DMS114 treated with DMSO at 0.1 percent for 48 hours (cell line): ENCODE results near the gene CACTIN.
"Not testable (repeated sequence)": the region's sequence is repeated elsewhere in the genome, so short reads cannot be mapped to it uniquely, and the experiment has no call there.

Source experiments
- DNase-seq: peaks from one replicate; lab custom pipeline; 2025; ENCODE audit not compliant: unreplicated experiment; lab: John Stamatoyannopoulos, UW

Gene CACTIN

GRCh38 chr19:3590991-3591659 lies 35.5 kb downstream of the CACTIN start:
- DNase-seq, result no peak

GRCh38 chr19:3589949-3590348 lies 36.6 kb downstream of the CACTIN start:
- no peak for DNase-seq

- DNase-seq, result no peak
These were observed 37.2 kb downstream of the CACTIN start for GRCh38 chr19:3589439-3589838.

GRCh38 chr19:3586707-3587346 lies 39.8 kb downstream of the CACTIN start:
- no peak for DNase-seq

DNA sequence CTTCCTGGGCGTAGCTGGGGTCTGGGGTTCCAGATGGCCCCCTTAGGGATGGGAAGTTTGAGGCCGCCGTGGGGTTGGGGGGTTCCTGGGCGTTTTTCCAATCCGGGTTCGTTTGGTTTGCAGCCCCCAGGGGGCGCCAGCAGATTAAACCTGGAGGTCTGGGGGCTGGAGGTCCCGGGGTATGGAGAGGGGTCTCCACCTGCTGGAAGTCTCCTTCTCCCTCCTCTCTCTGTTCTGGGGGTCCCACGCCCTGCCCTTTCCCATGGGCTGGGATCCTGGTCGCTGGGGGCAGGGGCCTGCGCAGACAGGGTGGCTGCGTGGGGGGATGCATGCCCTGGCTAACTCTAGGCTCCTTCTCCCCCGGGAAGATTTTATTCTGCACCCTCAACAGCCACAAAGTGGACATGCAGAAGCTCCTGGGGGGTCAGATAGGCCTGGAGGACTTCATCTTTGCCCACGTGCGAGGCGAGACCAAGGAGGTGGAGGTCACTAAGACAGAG lies 40.4 kb downstream of the CACTIN start:
- no peak for DNase-seq

DNA sequence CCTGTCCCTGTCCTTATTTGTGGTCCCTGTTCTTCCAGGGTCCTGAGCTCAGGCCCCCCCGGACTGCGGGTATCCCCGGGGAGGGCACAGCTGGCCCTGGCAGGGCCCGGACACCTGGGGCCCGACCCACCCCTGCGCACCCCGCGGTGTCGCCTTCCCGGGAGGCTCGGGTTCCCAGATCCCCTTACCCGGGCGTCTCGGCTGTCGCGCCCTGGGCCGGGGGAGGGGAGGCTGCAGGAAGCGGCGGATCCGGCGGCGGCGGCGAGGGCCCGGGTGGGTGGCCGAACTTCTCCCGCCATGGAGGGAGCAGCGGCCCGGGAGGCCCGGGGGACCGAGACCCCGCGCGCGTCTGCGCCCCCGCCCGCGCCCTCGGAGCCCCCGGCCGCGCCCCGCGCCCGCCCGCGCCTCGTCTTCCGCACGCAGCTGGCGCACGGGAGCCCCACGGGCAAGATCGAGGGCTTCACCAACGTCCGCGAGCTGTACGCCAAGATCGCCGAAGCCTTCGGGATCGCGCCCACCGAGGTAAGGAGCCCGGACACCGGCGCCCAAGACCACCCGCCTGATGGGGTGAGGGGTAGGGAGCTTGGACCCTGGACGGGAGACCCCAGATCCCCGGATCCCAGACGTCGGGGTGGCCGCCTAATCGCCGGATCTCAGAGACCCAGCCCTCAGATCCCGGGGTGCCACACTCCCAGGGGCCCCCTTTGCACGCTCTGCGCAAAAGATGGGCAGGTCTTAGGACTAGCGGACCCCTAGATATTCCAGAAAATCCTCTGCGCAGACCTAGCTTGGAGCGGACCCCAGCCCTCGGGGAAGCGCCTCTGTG lies 41.1 kb downstream of the CACTIN start, which contains the start of gene GIPC3:
Gene GIPC3, plus strand, starts transcription at position 178 of the 826 bp plus-strand sequence. Its CDS starts 120 bp downstream, at position 298.
- DNase-seq, result no peak

- not testable (repeated sequence) for DNase-seq
These were observed 42.4 kb downstream of the CACTIN start for GRCh38 chr19:3584036-3584802.

- DNase-seq, result not testable (repeated sequence)
These were observed 44.8 kb downstream of the CACTIN start for GRCh38 chr19:3581792-3582191.

- no peak for DNase-seq
These were observed 46.2 kb downstream of the CACTIN start for GRCh38 chr19:3580156-3580934.

DNA sequence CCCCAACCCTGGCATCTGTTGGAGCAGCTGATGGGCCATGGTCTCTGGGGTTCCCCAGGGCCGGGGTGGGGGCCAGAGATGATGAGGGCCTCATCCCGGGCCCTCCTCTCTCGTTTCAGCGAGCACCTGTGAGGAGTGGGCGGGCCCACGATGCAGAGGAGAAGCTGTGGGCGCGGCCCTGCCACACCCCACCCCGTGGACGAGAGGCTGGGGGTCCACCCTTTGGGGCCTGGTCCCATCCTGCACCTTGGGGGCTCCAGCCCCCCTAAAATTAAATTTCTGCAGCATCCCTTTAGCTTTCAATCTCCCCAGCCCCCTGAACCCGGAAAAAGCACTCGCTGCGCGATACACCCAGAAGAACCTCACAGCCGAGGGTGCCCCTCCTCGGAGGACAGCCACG lies 48.2 kb downstream of the CACTIN start:
- no peak for DNase-seq

- DNase-seq, result no peak
These were observed 48.8 kb downstream of the CACTIN start for GRCh38 chr19:3577723-3578344.

DNA sequence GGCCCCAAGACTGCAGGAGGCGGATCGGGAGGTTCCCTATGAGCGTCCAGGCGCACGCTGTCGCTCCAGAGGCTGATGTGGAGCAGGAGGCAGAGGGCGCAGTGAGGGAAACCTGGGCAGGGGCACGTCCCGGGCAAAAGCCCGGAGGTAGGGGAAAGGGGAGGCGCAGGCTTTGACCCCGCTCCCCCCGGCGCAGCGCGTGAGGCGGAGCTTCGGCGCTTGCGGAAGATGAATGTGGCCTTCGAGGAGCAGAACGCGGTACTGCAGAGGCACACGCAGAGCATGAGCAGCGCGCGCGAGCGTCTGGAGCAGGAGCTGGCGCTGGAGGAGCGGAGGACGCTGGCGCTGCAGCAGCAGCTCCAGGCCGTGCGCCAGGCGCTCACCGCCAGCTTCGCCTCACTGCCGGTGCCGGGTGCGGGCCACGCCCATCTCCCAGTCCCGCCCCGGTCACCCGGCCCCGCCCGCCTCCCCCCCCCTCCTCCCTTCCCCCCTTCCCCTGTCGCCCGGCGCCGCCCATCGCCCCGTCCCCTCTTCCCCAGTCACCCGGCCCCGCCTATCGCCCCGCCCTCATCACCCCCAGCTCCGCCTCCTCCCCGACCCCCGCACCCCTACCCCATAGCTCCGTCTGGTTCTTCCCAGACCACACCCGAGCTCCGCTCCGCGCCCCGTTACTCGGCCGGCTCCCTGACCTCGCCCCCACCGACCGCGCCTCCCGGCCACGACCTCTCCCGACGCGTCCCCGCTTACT lies 49.7 kb downstream of the CACTIN start:
- DNase-seq, result no peak

GRCh38 chr19:3575949-3576673 lies 50.5 kb downstream of the CACTIN start:
- no peak for DNase-seq

- peak; percentile 13 for DNase-seq
These were observed 51.3 kb downstream of the CACTIN start for GRCh38 chr19:3575260-3575741.

- DNase-seq, result peak; percentile 92
These were observed 52.5 kb downstream of the CACTIN start for GRCh38 chr19:3573858-3574637.

DNA sequence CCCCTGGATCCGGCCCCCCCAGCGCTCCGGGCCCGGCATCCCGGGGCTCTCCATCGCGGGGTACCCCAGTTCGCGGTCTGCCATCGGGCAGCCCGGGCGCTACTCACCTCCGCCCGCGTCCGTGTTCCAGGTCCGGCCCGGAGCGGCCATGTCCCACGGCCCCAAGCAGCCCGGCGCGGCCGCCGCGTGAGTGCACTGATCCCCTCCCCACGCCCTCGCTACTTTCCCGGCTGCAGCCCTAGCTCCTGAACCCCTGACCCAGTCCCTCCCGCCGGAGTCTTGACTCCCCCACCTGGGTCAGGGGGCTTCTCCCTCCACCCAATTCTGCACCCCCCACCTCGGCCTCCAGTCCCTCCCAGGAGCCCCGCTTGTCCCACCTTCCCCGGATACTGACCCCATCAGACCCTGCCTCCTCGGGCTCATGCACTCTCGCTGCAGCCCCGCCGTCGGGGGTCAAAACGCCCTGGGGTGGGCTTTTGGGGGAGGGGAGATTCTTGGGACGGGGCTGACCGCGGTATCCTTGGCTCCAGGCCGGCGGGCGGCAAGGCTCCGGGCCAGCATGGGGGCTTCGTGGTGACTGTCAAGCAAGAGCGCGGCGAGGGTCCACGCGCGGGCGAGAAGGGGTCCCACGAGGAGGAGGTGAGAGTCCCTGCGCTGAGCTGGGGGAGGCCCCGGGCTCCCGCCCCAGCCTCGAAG lies 53.3 kb downstream of the CACTIN start:
- no peak for DNase-seq

DNA sequence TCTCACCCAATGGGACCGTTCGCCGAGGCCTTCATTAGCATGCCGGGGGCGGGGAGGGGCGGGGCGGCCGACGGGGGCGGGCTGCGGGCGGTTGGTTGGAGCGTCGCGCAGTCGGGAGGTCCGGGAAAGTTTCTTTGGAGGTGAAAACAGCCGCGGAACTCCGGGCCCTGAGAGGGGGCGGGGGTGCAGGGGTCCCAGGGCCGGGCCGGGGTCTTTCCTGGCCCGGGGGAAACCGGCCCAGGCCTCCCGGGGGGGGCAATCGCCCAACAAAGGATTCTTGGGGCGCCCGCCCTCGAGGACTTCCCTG lies 53.8 kb downstream of the CACTIN start, which contains the start of gene HMG20B:
Gene HMG20B, plus strand, starts transcription at position 90 of the 307 bp plus-strand sequence. CDS start 366 bp downstream, outside the sequence.
- DNase-seq, result no peak
